HCT116 (cell line): ENCODE results near the gene FAM53A. TPM values are rescaled to one million over a fixed set of nuclear protein-coding genes. Genes with fewer than 3 reads are reported as not detected.

ENCODE experiments used
- ATAC-seq: fragments of 200-7000 bp; cut with Tn5 transposase; 2 replicates; pipeline ENCODE4 v1.9.1; 2020; ENCODE audit warnings: mild to moderate bottlenecking, moderate library complexity
- BruUV-seq: library from RNA; stranded (reverse); fragments of 400-500 nt; replicated peaks from 2 replicates; lab custom pipeline; 2021; lab: Mats Ljungman, UMichigan
- CTCF ChIA-PET: fragments of 300-600 bp; sonication (Branson Sonifier 250); formaldehyde crosslinking; loops from one replicate; lab custom pipeline; 2021; ENCODE audit warnings: antibody characterized with exemption; lab: Charles Lee
- POLR2A ChIA-PET: fragments of 300-600, 350-600 bp; sonication (Branson Sonifier 250); formaldehyde crosslinking; loops from one replicate; lab custom pipeline; 2021; ENCODE audit warnings: antibody characterized with exemption; lab: Charles Lee
- RAD21 ChIA-PET, 2 experiments: fragments of 300-600 bp; sonication (Branson Sonifier 250); formaldehyde crosslinking; loops; one replicate each; lab custom pipeline; 2023; ENCODE audit warnings: low total read pairs in 2 of 2; ENCODE audit not compliant: uncharacterized antibody in 2 of 2, unreplicated experiment in 2 of 2, low non-redundant PET in 1 of 2; lab: Charles Lee
- DNase-seq: peaks from one replicate; pipeline ENCODE4 v3.0.0-alpha.2; 2010; ENCODE audit warnings: low read depth, low spot score
- H2AFZ ChIP-seq: fragments of 200-600 bp; shearing (Covaris generic), sonication (generic); 2 replicates; pipeline ENCODE4 v1.6.1; 2017; ENCODE audit warnings: low read depth, mixed run types, mixed read lengths, antibody characterized with exemption, low read length; ENCODE audit not compliant: poor library complexity, severe bottlenecking
- H3K27ac ChIP-seq: 2 replicates; pipeline ENCODE4 v1.5.1; 2012; ENCODE audit warnings: low read depth, low read length
- H3K27me3 ChIP-seq: fragments of 200-600 bp; sonication (generic); 2 replicates; pipeline ENCODE4 v1.6.1; 2016; ENCODE audit warnings: mixed run types, low read length, mixed read lengths; ENCODE audit not compliant: insufficient read depth
- H3K36me3 ChIP-seq, 2 experiments: fragments of 200-500 bp in 1 of 2; fragments of 200-600 bp in 1 of 2; sonication (Bioruptor generic) in 1 of 2; sonication (generic) in 1 of 2; 2 replicates each; pipeline versions ENCODE4 v1.5.1 to v1.6.1; 2014 to 2016; ENCODE audit warnings: low read length in 2 of 2, inconsistent platforms in 1 of 2, mixed read lengths in 1 of 2, mixed run types in 1 of 2; ENCODE audit not compliant: insufficient read depth in 2 of 2, control insufficient read depth in 1 of 2
- H3K4me1 ChIP-seq, 2 experiments: fragments of 200-600 bp in 1 of 2; sonication (generic) in 1 of 2; 2 replicates each; pipeline versions ENCODE4 v1.5.1 to v1.6.1; 2012 to 2017; ENCODE audit warnings: low read length in 2 of 2, inconsistent platforms in 1 of 2, mild to moderate bottlenecking in 1 of 2, mixed read lengths in 1 of 2, mixed run types in 1 of 2, moderate library complexity in 1 of 2; ENCODE audit not compliant: insufficient read depth in 2 of 2, control insufficient read depth in 1 of 2
- H3K4me2 ChIP-seq: fragments of 200-600 bp; sonication (generic); 2 replicates; pipeline ENCODE4 v1.6.1; 2017; ENCODE audit warnings: mixed run types, low read length, mixed read lengths
- H3K4me3 ChIP-seq, 2 experiments: fragments of 200-600 bp in 1 of 2; sonication (generic) in 1 of 2; replicated peaks in 1 of 2; 2 replicates each; pipeline ENCODE4 v1.5.1; 2011 to 2016; ENCODE audit warnings: low read length in 2 of 2, control low read depth in 1 of 2, low read depth in 1 of 2, mild to moderate bottlenecking in 1 of 2, mixed read lengths in 1 of 2, mixed run types in 1 of 2
- H3K79me2 ChIP-seq: fragments of 200-600 bp; sonication (generic); 2 replicates; pipeline ENCODE4 v1.6.1; 2017; ENCODE audit warnings: mild to moderate bottlenecking, mixed run types, low read length, moderate library complexity, mixed read lengths; ENCODE audit not compliant: insufficient read depth
- H3K9ac ChIP-seq: fragments of 200-600 bp; sonication (generic); 2 replicates; pipeline ENCODE4 v1.6.1; 2016; ENCODE audit warnings: low read length, mixed read lengths
- H3K9me2 ChIP-seq: fragments of 200-600 bp; sonication (generic), shearing (Covaris generic); 2 replicates; pipeline ENCODE4 v1.6.1; 2017; ENCODE audit warnings: mixed run types, mild to moderate bottlenecking, moderate library complexity; ENCODE audit not compliant: insufficient read depth
- H3K9me3 ChIP-seq, 2 experiments: fragments of 200-500 bp in 1 of 2; fragments of 200-600 bp in 1 of 2; sonication (Bioruptor generic) in 1 of 2; sonication (generic) in 1 of 2; 2 replicates each; pipeline ENCODE4 v1.6.1; 2014 to 2017; ENCODE audit warnings: low read length in 2 of 2, mixed read lengths in 2 of 2, inconsistent platforms in 1 of 2, low read depth in 1 of 2, mild to moderate bottlenecking in 1 of 2, mixed run types in 1 of 2, moderate library complexity in 1 of 2; ENCODE audit not compliant: control insufficient read depth in 1 of 2, insufficient read depth in 1 of 2
- H4K20me1 ChIP-seq: fragments of 200-600 bp; sonication (generic), shearing (Covaris generic); 2 replicates; pipeline ENCODE4 v1.6.1; 2017; ENCODE audit warnings: mixed run types, mild to moderate bottlenecking, moderate library complexity; ENCODE audit not compliant: insufficient read depth
- CTCF ChIP-seq, 3 experiments: fragments of 200-600 bp in 1 of 3; sonication (generic) in 1 of 3; IDR thresholded peaks in 2 of 3; conservative IDR thresholded peaks in 1 of 3; 2 replicates each; pipeline ENCODE4 v1.5.1; 2012 to 2017; ENCODE audit warnings: low read depth in 2 of 3, low read length in 2 of 3, antibody characterized with exemption in 1 of 3, borderline replicate concordance in 1 of 3, control low read depth in 1 of 3, mild to moderate bottlenecking in 1 of 3, mixed read lengths in 1 of 3, mixed run types in 1 of 3, moderate library complexity in 1 of 3; ENCODE audit not compliant: insufficient read depth in 1 of 3
- ELF1 ChIP-seq: IDR thresholded peaks from 2 replicates; pipeline ENCODE4 v1.6.1; 2012; ENCODE audit warnings: low read depth, borderline replicate concordance
- EZH2phosphoT487 ChIP-seq: fragments of 200-600 bp; IDR thresholded peaks from 2 replicates; pipeline ENCODE4 v1.6.1; 2018; ENCODE audit warnings: antibody characterized with exemption, borderline replicate concordance
- FOSL1 ChIP-seq: IDR thresholded peaks from 2 replicates; pipeline ENCODE4 v1.6.1; 2012; ENCODE audit warnings: low read depth
- POLR2A ChIP-seq: IDR thresholded peaks from 2 replicates; pipeline ENCODE4 v1.7.0; 2011; ENCODE audit warnings: borderline replicate concordance; ENCODE audit not compliant: insufficient read depth, insufficient read length; ENCODE audit errors: extremely low read depth
- POLR2AphosphoS5 ChIP-seq: IDR thresholded peaks from 2 replicates; pipeline ENCODE4 v1.6.1; 2011; ENCODE audit warnings: mild to moderate bottlenecking, low read depth, low read length, moderate library complexity
- SIN3A ChIP-seq: IDR thresholded peaks from 2 replicates; pipeline ENCODE4 v1.6.1; 2012; ENCODE audit warnings: low read depth
- TCF7L2 ChIP-seq: IDR thresholded peaks from 2 replicates; pipeline ENCODE4 v1.7.0; 2011; ENCODE audit warnings: borderline replicate concordance, inconsistent platforms; ENCODE audit not compliant: insufficient read depth, insufficient read length; ENCODE audit errors: extremely low read depth
- YY1 ChIP-seq: IDR thresholded peaks from 2 replicates; pipeline ENCODE4 v1.6.1; 2011; ENCODE audit warnings: low read length, low read depth, moderate library complexity, mild to moderate bottlenecking; ENCODE audit not compliant: insufficient replicate concordance; ENCODE audit errors: extremely low read depth
- ZFX ChIP-seq: fragments of 450-650 bp; IDR thresholded peaks from 2 replicates; pipeline ENCODE4 v1.6.1; 2017
- ZNF274 ChIP-seq: fragments of 200-500 bp; sonication (Bioruptor generic); IDR thresholded peaks from 2 replicates; pipeline ENCODE4 v1.6.1; 2014; ENCODE audit warnings: mild to moderate bottlenecking, low read depth, low read length, inconsistent platforms
- intact Hi-C: fragments of 100-400 bp; cut with micrococcal nuclease; formaldehyde crosslinking; loops from 2 replicates; pipeline ENCODE4 v1.10.0; 2022
- total RNA-seq: library from RNA; stranded (reverse); gene quantifications from one replicate; pipeline ENCODE4 v1.2.1, GENCODE V29; 2021; ENCODE audit not compliant: unreplicated experiment
- TF ChIP-seq, protein P1 (sequence below): IDR thresholded peaks from 2 replicates; pipeline ENCODE4 v1.6.1; 2012

FAM53A gene
- total RNA-seq, 1 experiment from 2014 or later = 1.1 TPM

- RAD21 ChIA-PET = no interaction called here
- intact Hi-C loops = no loop called here
- no peaks in the 10 kb centered on the region for H3K9me3 ChIP-seq
- peak overlapping the region; percentile 92 for H3K4me2 ChIP-seq
- no peaks in the 10 kb centered on the region for H3K27me3 ChIP-seq
- peaks cover 11 to 39% of the 10 kb centered on the region in 2 experiments; a peak in 3 of 4 replicates for H3K4me1 ChIP-seq
- CTCF ChIA-PET = interaction anchor here (0.7 to 1.8 kb wide), 4 partner anchors 15 to 199 kb away, joined by 3 to 10 read pairs (median 3); no protein-coding TSS in a partner anchor
- BruUV-seq = no TSS peak
- peak overlapping the region; percentile 95 for H3K9ac ChIP-seq
- TF ChIP-seq POLR2AphosphoS5 = no peak
- no peak for TF ChIP-seq FOSL1
- TF ChIP-seq ZFX = peak; percentile 82
- TF ChIP-seq TCF7L2 = peak; percentile 16
- peaks cover 88% of the 10 kb centered on the region for H3K79me2 ChIP-seq
- POLR2A ChIA-PET = interaction anchor here (0.9 to 1.7 kb wide), 5 partner anchors 9 to 29 kb away, joined by 3 to 19 read pairs (median 5); partner anchors contain the start of genes TACC3 and TMEM129
- peak overlapping the region; percentile 100 for H3K27ac ChIP-seq
- peaks cover 2 to 19% of the 10 kb centered on the region in 2 experiments; a peak in 2 of 4 replicates for H3K36me3 ChIP-seq
- no peak overlapping the region for H2AFZ ChIP-seq
- peaks cover 21% of the 10 kb centered on the region; the same call in 1 of the 2 replicates for H4K20me1 ChIP-seq
- no peaks in the 10 kb centered on the region for H3K9me2 ChIP-seq
- H3K4me3 ChIP-seq = peak overlapping the region; percentile 71 to 98
- peak; percentile 21 for ATAC-seq
- no peak for DNase-seq
Measured at GRCh38 chr4:1711571-1712215, 27.6 kb upstream of the FAM53A start.

- H3K36me3 ChIP-seq = peaks cover 6 to 24% of the 10 kb centered on the region in 2 experiments; a peak in 3 of 4 replicates
- H3K4me1 ChIP-seq = peaks cover 11 to 39% of the 10 kb centered on the region in 2 experiments; a peak in 3 of 4 replicates
- no TSS peak for BruUV-seq
- H3K79me2 ChIP-seq = peaks cover 88% of the 10 kb centered on the region
- DNase-seq (no peak), ATAC-seq (no peak)
- peak overlapping the region; percentile 100 for H3K27ac ChIP-seq
- H3K4me3 ChIP-seq = peak overlapping the region; percentile 71 to 98
- ChIA-PET RAD21 (no interaction called here), POLR2A (interaction anchor here (1.7 kb wide), 1 partner anchor 10 kb away, joined by 19 read pairs; the partner anchor contains the start of genes TACC3 and TMEM129), CTCF (interaction anchor here (1.8 kb wide), 1 partner anchor 18 kb away, joined by 10 read pairs; no protein-coding TSS in a partner anchor)
- peak overlapping the region; percentile 95 for H3K9ac ChIP-seq
- H3K9me2 ChIP-seq = no peaks in the 10 kb centered on the region
- H3K27me3 ChIP-seq = no peaks in the 10 kb centered on the region
- H4K20me1 ChIP-seq = peaks cover 26% of the 10 kb centered on the region; the same call in 1 of the 2 replicates
- no peaks in the 10 kb centered on the region for H3K9me3 ChIP-seq
- intact Hi-C loops = no loop called here
- H2AFZ ChIP-seq = no peak overlapping the region
- H3K4me2 ChIP-seq = peak overlapping the region; percentile 92
- TF ChIP-seq ELF1 = no peak
- TF ChIP-seq FOSL1 = no peak
- TF ChIP-seq YY1 = no peak
- TF ChIP-seq, protein P1, sequence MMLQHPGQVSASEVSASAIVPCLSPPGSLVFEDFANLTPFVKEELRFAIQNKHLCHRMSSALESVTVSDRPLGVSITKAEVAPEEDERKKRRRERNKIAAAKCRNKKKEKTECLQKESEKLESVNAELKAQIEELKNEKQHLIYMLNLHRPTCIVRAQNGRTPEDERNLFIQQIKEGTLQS = no peak
- no peak for TF ChIP-seq SIN3A
- no peak for TF ChIP-seq EZH2phosphoT487
- no peak for TF ChIP-seq POLR2A
- no peak for TF ChIP-seq POLR2AphosphoS5
- no peak for TF ChIP-seq ZNF274
- no peak for TF ChIP-seq CTCF (IDR thresholded peaks at IDR 0.05 in 2 of 3, conservative IDR thresholded peaks at IDR 0.05 in 1 of 3; ENCODE audit: borderline replicate concordance in 1 of 3, insufficient read depth in 1 of 3, low read depth in 2 of 3, low read length in 2 of 3)
- TF ChIP-seq TCF7L2 = no peak
Measured at GRCh38 chr4:1711055-1711570, 27.0 kb upstream of the FAM53A start.
